Endothelial cell (in vitro differentiated cells): ENCODE data around the gene TAF3. TPM values are rescaled to one million over a fixed set of nuclear protein-coding genes. Genes with fewer than 3 reads are reported as not detected.
A peak's percentile ranks its signal among the peaks of the same experiment; 100 is the strongest.

ENCODE experiments used
- DNase-seq: peaks from one replicate; pipeline ENCODE4 v3.0.0; 2021; ENCODE audit warnings: low spot score
- H3K27ac Mint-ChIP-seq: one replicate; pipeline ENCODE4 v1.8.0; 2021; ENCODE audit warnings: mixed read lengths, inconsistent platforms; ENCODE audit not compliant: unreplicated experiment
- H3K27me3 Mint-ChIP-seq: one replicate; pipeline ENCODE4 v1.8.0; 2021; ENCODE audit warnings: mild to moderate bottlenecking, moderate library complexity, mixed read lengths, inconsistent platforms; ENCODE audit not compliant: unreplicated experiment
- H3K36me3 Mint-ChIP-seq: one replicate; pipeline ENCODE4 v1.8.0; 2021; ENCODE audit warnings: mild to moderate bottlenecking, low read depth, mixed read lengths, inconsistent platforms; ENCODE audit not compliant: unreplicated experiment
- H3K4me1 Mint-ChIP-seq: one replicate; pipeline ENCODE4 v1.8.0; 2021; ENCODE audit warnings: mild to moderate bottlenecking, mixed read lengths, inconsistent platforms; ENCODE audit not compliant: unreplicated experiment
- H3K4me3 Mint-ChIP-seq: one replicate; pipeline ENCODE4 v1.8.0; 2021; ENCODE audit warnings: mild to moderate bottlenecking, mixed read lengths, inconsistent platforms; ENCODE audit not compliant: unreplicated experiment
- H3K9me3 Mint-ChIP-seq: one replicate; pipeline ENCODE4 v1.8.0; 2021; ENCODE audit warnings: mixed read lengths, inconsistent platforms; ENCODE audit not compliant: unreplicated experiment
- total RNA-seq: library from RNA; stranded (reverse); fragmentation: NEBNext Ultra II Directional; extraction: Animal tissue kit (Norgen Biotek cat#: 25700); gene quantifications from one replicate; pipeline ENCODE4 v1.2.1, GENCODE V29; 2021; ENCODE audit not compliant: unreplicated experiment
- TF ChIP-seq, protein P1 (sequence below): fragments of 200-600 bp; sonication (generic); IDR thresholded peaks from one replicate; pipeline ENCODE4 v1.5.0; 2021; ENCODE audit warnings: antibody characterized with exemption; ENCODE audit not compliant: unreplicated experiment

TAF3 gene
- total RNA-seq, 1 donor from 2014 or later: 12.4 TPM

DNA sequence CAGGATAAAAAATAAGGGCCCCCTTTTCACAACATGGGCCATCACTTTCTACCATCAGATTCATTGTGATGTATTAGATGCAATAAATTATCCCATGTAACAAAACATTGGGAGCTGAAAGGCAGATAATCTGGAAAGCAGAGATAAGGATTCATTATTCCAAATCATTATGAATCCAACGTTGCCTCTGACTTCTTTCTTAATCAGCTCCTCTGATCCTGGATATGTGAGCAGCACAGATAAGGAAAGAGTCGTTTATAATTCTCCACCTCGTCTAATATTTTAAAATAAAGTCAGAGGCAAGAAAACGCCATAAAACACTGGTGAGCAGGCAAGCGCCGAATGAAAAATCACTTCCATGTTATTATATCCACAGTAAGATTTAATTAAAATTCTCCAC lies 222.3 kb downstream of the TAF3 start:
- no peak for DNase-seq
- no peak overlapping the region for H3K4me3 Mint-ChIP-seq
- TF ChIP-seq, protein P1, sequence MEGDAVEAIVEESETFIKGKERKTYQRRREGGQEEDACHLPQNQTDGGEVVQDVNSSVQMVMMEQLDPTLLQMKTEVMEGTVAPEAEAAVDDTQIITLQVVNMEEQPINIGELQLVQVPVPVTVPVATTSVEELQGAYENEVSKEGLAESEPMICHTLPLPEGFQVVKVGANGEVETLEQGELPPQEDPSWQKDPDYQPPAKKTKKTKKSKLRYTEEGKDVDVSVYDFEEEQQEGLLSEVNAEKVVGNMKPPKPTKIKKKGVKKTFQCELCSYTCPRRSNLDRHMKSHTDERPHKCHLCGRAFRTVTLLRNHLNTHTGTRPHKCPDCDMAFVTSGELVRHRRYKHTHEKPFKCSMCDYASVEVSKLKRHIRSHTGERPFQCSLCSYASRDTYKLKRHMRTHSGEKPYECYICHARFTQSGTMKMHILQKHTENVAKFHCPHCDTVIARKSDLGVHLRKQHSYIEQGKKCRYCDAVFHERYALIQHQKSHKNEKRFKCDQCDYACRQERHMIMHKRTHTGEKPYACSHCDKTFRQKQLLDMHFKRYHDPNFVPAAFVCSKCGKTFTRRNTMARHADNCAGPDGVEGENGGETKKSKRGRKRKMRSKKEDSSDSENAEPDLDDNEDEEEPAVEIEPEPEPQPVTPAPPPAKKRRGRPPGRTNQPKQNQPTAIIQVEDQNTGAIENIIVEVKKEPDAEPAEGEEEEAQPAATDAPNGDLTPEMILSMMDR: no peak
- peaks cover 39% of the 10 kb centered on the region for H3K27me3 Mint-ChIP-seq
- H3K9me3 Mint-ChIP-seq: no peaks in the 10 kb centered on the region
- no peaks in the 10 kb centered on the region for H3K36me3 Mint-ChIP-seq
- H3K27ac Mint-ChIP-seq: no peak overlapping the region
- H3K4me1 Mint-ChIP-seq: peaks cover 54% of the 10 kb centered on the region

DNA sequence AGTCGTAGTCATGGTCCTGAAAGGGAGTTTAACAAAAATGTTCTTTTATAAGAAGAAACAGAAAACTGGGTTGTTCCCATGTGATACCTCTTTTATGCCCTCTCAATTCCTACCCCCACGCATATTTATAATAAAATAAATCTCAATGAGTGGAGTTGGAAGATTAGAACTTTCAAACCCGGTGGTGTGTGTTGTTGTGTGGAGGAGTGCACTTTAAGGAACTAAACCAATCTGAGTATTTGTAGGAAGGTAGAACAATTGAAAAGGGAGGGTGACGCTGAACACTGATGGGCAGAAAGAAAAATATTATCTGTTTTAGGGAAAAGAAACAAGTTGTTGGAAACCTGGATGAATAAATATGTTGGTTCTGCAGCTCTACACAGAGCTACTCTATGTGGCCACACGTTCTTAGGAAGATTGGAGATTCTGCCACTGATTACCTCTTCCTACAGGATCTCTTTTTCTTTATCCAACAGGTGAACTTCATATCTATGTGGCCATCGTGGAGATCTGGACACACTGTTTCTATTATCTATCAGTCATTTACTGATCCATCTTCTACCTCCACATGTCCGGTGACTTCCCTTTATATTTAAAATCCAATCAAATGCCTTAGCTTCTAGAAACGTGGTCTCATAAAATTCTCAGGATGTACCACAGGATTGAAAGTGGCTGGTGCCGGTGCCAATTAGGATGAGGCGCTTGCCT lies 223.1 kb downstream of the TAF3 start:
- no peaks in the 10 kb centered on the region for H3K9me3 Mint-ChIP-seq
- no peak overlapping the region for H3K27ac Mint-ChIP-seq
- peaks cover 42% of the 10 kb centered on the region for H3K27me3 Mint-ChIP-seq
- TF ChIP-seq, protein P1: no peak
- no peak overlapping the region for H3K4me3 Mint-ChIP-seq
- H3K4me1 Mint-ChIP-seq: peaks cover 62% of the 10 kb centered on the region
- H3K36me3 Mint-ChIP-seq: no peaks in the 10 kb centered on the region
- DNase-seq: no peak

DNA sequence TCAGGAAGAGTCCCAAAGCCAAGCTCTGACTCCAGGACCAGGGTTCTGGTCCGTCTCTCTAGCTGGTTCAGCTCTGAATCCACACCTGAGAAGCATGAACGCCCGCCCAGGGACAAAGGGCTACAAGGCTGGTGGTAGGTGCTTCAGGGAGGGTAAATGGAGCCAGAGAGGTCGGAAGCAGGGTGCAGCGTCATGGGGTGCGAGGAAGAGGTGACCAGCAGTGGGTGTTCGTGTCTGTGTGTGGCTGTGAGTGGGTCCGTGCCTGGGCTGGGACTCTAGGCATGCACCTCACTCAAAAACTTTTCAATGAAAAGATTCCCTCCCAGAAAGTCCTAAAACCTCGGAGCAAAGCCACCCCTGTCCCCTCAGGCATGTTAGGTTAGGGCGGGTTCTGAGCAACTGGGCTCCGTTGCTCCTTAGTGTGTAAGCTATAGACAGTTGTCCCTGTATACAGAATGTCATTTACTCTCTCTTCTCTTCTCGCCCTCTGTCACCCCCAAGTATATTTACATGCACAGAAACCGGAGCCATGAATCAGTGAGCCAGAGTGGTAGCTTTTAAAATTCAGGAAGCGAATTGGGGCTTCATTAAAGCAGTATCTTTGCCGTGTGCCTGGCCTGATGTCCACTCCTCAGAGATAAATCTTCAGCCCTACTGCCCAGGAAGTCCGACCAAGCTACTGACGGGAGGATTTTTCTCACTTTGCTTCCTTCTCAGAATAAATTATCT lies 223.9 kb downstream of the TAF3 start:
- Mint-ChIP-seq H3K36me3 (no peaks in the 10 kb centered on the region), H3K9me3 (no peaks in the 10 kb centered on the region), H3K27ac (no peak overlapping the region), H3K4me3 (no peak overlapping the region), H3K4me1 (peaks cover 67% of the 10 kb centered on the region), H3K27me3 (peaks cover 48% of the 10 kb centered on the region)
- TF ChIP-seq, protein P1: no peak
- no peak for DNase-seq

DNA sequence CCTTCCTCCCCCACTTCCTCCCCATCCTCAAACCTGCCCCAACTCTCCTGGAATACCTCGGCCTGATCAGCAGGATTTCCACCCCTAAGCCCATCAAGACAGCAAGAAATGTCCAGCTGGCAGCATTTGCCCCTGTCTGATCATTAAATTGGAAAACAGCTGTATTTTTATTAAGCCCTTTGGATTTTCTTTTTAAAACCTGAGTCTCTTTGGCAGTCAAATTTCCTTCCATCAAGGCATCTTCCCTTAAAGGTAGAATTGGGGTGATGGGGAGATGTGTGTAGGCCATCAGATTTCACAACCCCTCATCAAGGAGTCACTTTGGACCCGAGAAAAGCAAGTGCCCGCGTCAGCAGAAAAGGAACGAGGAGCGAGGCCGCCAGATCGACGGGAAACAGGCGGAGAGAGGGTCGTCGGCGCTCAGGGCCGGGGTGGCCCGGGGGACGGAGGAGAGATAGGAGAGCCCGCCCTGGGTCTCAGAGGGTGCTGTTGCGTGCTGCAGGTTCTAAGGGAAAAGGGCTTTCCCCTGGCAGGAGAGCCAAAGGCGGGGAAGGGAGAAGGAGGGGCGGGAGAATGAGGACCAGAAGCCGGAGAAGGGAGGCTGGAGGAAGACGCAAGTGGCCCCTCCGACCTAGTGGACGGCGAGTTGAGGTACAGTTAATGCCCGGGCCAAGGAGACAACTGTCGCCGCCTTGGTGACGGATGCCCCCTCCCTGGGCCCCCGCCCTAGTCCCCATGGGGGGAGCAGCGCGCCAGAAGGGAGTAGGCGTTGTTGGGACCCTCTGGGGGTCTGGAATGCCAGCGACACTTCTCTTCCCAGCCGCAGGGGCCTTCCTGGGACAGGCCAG lies 224.6 kb downstream of the TAF3 start:
- TF ChIP-seq, protein P1: no peak
- H3K36me3 Mint-ChIP-seq: no peaks in the 10 kb centered on the region
- H3K27ac Mint-ChIP-seq: no peak overlapping the region
- DNase-seq: peak; percentile 20
- no peaks in the 10 kb centered on the region for H3K9me3 Mint-ChIP-seq
- H3K4me1 Mint-ChIP-seq: peaks cover 74% of the 10 kb centered on the region
- peaks cover 53% of the 10 kb centered on the region for H3K27me3 Mint-ChIP-seq
- peak overlapping the region; percentile 76 for H3K4me3 Mint-ChIP-seq
